Stimulated activated naive CD4-positive, alpha-beta T cell treated with Interleukin-2 at 50 U/mL for 16 hours (primary cell): ENCODE results near the gene HSPA1L.
"Not testable (repeated sequence)": the region's sequence is repeated elsewhere in the genome, so short reads cannot be mapped to it uniquely, and the experiment has no call there.

Source experiments
- DNase-seq: peaks from one replicate; lab custom pipeline; 2025; lab: John Stamatoyannopoulos, UW

Gene HSPA1L

GRCh38 chr6:31813465-31813849, 1.6 kb downstream of the HSPA1L start:
- no peak for DNase-seq

- no peak for DNase-seq
These were observed 3.4 kb downstream of the HSPA1L start for GRCh38 chr6:31811645-31812044.

GRCh38 chr6:31808599-31808998, 6.5 kb downstream of the HSPA1L start:
- DNase-seq, result not testable (repeated sequence)

- peak; percentile 96 for DNase-seq
These were observed 8.4 kb downstream of the HSPA1L start, which contains the start of gene LSM2 for GRCh38 chr6:31806470-31807272. Gene LSM2 (minus strand): TSS chr6:31806966. CDS start chr6:31806757, 209 bp downstream.

- DNase-seq, result no peak
These were observed 9.1 kb downstream of the HSPA1L start for GRCh38 chr6:31805939-31806469.

- DNase-seq, result not testable (repeated sequence)
These were observed 13.8 kb downstream of the HSPA1L start for GRCh38 chr6:31801031-31801927.

- no peak for DNase-seq
These were observed 15.3 kb downstream of the HSPA1L start for GRCh38 chr6:31799781-31800180.

- DNase-seq, result no peak
These were observed 17.5 kb downstream of the HSPA1L start for GRCh38 chr6:31797588-31797987.

GRCh38 chr6:31796993-31797385, 18.1 kb downstream of the HSPA1L start:
- no peak for DNase-seq

GRCh38 chr6:31795616-31796298, 19.3 kb downstream of the HSPA1L start, which contains the start of gene VARS1:
Gene VARS1 (minus strand): TSS chr6:31795752. CDS start chr6:31795217, 535 bp downstream.
- DNase-seq, result peak; percentile 78

- DNase-seq, result no peak
These were observed 20.0 kb downstream of the HSPA1L start for GRCh38 chr6:31794866-31795615.

GRCh38 chr6:31794294-31794865, 20.7 kb downstream of the HSPA1L start:
- no peak for DNase-seq

- DNase-seq, result not testable (repeated sequence)
These were observed 21.2 kb downstream of the HSPA1L start for GRCh38 chr6:31793927-31794245.

GRCh38 chr6:31792761-31793171, 22.3 kb downstream of the HSPA1L start:
- no peak for DNase-seq

- DNase-seq, result no peak
These were observed 23.1 kb downstream of the HSPA1L start for GRCh38 chr6:31792090-31792374.

- DNase-seq, result peak; percentile 14
These were observed 23.6 kb downstream of the HSPA1L start for GRCh38 chr6:31791324-31792089.

- DNase-seq, result no peak
These were observed 29.6 kb downstream of the HSPA1L start for GRCh38 chr6:31785475-31785874.

GRCh38 chr6:31784098-31784925, 30.8 kb downstream of the HSPA1L start:
- no peak for DNase-seq

GRCh38 chr6:31782126-31782855, 32.8 kb downstream of the HSPA1L start:
- DNase-seq, result no peak
